Spleen (tissue), 7 donors: Measurements from ENCODE around the gene METTL14.
A peak's percentile ranks its signal among the peaks of the same experiment; 100 is the strongest.

Experiments used
- CTCF ChIP-seq, 11 experiments: fragments of 200-600 bp in 7 of 11; fragments of 450-650 bp in 4 of 11; sonication (generic) in 4 of 11; IDR thresholded peaks in 8 of 11; conservative IDR thresholded peaks in 3 of 11; 1 replicate in 7 of 11; 2 replicates in 4 of 11; pipeline versions ENCODE4 v1.4.0 to v1.8.0; 2016 to 2021; ENCODE audit warnings: antibody characterized with exemption in 11 of 11, inconsistent platforms in 4 of 11, mild to moderate bottlenecking in 1 of 11
- POLR2A ChIP-seq, 3 donors: fragments of 450-650 bp; IDR thresholded peaks; one replicate each; pipeline ENCODE4 v1.5.1; 2017; ENCODE audit warnings: antibody characterized with exemption in 3 of 3, mild to moderate bottlenecking in 1 of 3
- POLR2AphosphoS5 ChIP-seq, 3 donors: sonication (generic); formaldehyde crosslinking; IDR thresholded peaks; one replicate each; pipeline ENCODE4 v1.5.1; 2017; ENCODE audit warnings: antibody characterized with exemption in 3 of 3
- donor health status: DM: no; HTN: no; CAD: no; lungs with moderate emphysema.
- donor health status: DM: no; HTN: no; CAD: no.
- donor health status: DM: no; HTN: no; CAD: no.

GRCh38 chr4:118741301-118741855 lies 56.2 kb downstream of the METTL14 start:
- TF ChIP-seq POLR2AphosphoS5 (IDR thresholded peaks at IDR 0.05) (peak in 1 of 3 donors; percentile 37), CTCF (IDR thresholded peaks at IDR 0.05 in 8 of 11, conservative IDR thresholded peaks at IDR 0.05 in 3 of 11) (no peak), POLR2A (IDR thresholded peaks at IDR 0.05) (no peak)
